Activated CD8-positive, alpha-beta memory T cell treated with anti-CD3 and anti-CD28 coated beads for 36 hours (primary cell): ENCODE results near the gene RAN. TPM values are rescaled to one million over a fixed set of nuclear protein-coding genes. Genes with fewer than 3 reads are reported as not detected.

ENCODE experiments used
- CTCF ChIA-PET: fragments of 350-600 bp; sonication (Branson Sonifier 250); formaldehyde crosslinking; loops from one replicate; lab custom pipeline; 2021; ENCODE audit warnings: antibody characterized with exemption; lab: Charles Lee
- POLR2A ChIA-PET: fragments of 350-600 bp; sonication (Branson Sonifier 250); formaldehyde crosslinking; loops from one replicate; lab custom pipeline; 2021; ENCODE audit warnings: antibody characterized with exemption; lab: Charles Lee
- total RNA-seq, 2 experiments: library from RNA; stranded (reverse); gene quantifications; one replicate each; pipeline ENCODE4 v1.2.3, GENCODE V29; 2021

RAN gene
- total RNA-seq = 1,000 to 10,000 TPM; 2,550 to 2,556 TPM

GRCh38 chr12:130871286-130872178 lies at the start of gene RAN:
TSS of gene RAN (plus strand) at chr12:130872066. CDS start at chr12:130872594, 528 bp downstream.
- ChIA-PET CTCF (interaction anchor here (0.8 to 2.0 kb wide), 4 partner anchors 33 to 234 kb away, joined by 3 to 8 read pairs (median 3); partner anchors contain the start of gene STX2), POLR2A (interaction anchor here (0.6 to 1.3 kb wide), 3 partner anchors 32 to 59 kb away, joined by 3 to 8 read pairs (median 3); no protein-coding TSS in a partner anchor)

DNA sequence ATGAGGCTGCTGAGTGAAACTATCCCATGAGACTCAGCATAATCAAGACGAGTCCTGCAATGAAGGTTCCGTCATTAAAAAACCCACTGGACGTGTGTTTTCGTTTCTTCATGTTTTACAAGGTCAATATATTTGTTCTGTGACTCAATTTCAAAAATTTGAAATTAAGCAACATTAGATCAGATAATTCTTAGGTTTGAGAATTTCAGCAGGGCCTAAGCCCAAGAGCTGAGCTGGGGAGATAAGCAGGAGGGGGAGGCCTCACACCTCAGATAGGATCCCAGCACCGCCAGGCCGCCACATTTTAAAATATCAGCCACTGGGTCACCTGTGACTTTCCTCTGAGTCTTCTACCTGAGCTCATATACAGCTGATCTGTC lies 46.1 kb upstream of the RAN start:
- CTCF ChIA-PET = interaction anchor here (0.7 to 1.2 kb wide), 4 partner anchors 9 to 57 kb away, joined by 3 to 4 read pairs (median 4); no protein-coding TSS in a partner anchor
- POLR2A ChIA-PET = no interaction called here

DNA sequence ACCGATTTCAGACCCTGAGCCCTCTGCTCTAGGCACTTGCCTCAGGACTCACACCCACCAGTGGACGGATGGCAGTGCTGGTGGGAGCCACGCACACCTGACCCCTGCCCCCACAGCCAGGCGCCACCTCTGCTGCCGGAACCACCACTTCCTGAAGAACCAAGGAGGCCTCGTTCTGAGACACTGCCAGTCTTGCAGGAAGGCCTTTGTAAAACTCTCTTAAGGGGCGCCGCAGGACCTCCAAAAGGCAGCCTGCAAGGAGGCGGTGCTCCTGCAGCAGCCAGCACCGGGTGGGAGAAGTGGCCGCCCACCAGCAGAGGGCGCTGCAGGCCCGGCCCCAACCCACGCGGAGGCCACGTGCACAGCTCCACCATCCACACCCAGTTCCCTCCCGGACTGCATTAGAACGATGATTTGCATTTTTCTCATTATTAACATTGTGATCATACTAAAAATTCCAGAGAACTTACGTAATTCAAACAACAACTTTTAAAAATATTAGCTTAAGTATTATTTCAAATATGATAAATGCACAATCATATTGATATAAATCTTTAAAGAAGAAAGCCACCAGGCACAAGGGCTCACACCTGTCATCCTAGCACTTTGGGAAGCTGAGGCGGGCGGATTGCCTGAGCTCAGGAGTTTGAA lies 45.6 kb upstream of the RAN start:
- POLR2A ChIA-PET = no interaction called here
- CTCF ChIA-PET = interaction anchor here (0.6 to 2.1 kb wide), 7 partner anchors 9 to 306 kb away, joined by 3 to 6 read pairs (median 4); no protein-coding TSS in a partner anchor

- ChIA-PET CTCF (interaction anchor here (1.0 to 2.1 kb wide), 3 partner anchors 9 to 305 kb away, joined by 3 to 6 read pairs (median 6); no protein-coding TSS in a partner anchor), POLR2A (no interaction called here)
Observed at GRCh38 chr12:130827432-130827831, 44.4 kb upstream of the RAN start.

DNA sequence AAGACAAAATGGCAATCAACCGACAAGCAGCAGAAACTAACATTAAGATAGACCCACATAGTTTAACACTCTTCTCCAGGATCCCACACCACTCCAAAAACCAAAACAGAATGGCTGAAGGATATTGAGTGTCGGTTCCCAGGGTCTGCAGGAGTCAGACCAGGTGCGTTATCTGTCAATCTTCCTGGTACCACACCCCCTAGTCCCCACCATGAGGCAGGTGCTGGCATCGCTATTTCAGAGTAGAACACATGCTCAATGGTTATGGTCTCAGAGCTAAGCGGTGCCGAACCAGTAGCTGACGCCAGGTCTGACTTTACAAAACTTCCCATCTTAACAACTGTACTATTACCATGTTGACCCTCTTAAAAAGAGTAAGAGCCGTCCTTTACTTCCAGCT lies 43.0 kb upstream of the RAN start:
- ChIA-PET POLR2A (no interaction called here), CTCF (no interaction called here)

DNA sequence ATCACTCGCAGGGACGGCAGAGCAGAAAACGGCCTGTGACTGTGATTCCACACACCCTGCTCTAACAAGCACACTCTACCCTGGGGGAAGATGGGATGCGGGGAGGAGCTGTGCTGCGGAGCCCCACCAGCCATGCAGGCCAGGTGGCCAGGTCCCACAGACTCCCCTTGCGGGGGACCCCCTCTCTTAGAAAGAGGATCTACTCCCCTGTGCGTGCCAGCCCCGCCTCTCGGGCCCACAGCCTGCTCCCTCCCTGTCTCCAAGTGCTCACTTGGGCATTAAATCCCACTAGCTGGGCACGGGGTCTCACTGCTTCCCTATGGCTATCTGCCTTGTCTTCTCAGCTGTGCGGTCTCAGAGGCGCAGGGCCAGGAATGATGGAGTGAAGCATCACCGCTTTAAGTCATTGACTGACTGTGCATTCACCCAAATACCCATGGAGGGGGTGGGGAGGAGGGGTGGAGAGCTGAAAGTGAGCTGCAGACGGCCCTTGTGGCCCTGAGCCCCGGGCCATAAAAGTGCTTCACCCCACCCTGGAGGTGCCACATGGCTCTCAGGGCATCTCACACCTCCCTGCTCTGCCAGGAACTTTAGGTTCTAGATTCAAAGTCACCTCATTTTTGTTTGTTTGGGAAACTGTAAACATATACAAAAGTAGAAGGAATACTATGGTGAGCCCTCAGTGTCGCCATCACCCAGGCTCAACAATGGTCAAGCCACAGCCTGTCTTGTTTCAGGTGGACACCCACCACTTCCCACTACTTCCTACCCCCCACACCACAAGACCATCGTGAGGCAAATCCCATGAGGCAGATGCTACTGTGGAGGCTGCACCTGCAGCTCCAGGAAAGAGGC lies 42.2 kb upstream of the RAN start:
- ChIA-PET CTCF (no interaction called here), POLR2A (no interaction called here)

DNA sequence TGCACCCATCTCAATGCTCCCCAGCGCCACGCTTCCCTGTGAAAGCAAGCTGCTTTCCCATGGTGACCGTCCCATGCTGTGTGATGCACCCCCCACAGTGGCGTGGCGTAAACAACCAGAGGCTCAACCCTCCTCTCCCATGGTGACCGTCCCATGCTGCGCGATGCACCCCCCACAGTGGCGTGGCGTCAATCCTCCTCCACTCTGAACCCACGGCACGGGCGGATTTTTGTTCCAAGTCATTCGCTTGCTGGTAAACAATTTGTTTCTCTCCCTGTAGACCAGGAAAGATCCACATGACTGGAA lies 41.7 kb upstream of the RAN start:
- POLR2A ChIA-PET = no interaction called here
- CTCF ChIA-PET = no interaction called here

DNA sequence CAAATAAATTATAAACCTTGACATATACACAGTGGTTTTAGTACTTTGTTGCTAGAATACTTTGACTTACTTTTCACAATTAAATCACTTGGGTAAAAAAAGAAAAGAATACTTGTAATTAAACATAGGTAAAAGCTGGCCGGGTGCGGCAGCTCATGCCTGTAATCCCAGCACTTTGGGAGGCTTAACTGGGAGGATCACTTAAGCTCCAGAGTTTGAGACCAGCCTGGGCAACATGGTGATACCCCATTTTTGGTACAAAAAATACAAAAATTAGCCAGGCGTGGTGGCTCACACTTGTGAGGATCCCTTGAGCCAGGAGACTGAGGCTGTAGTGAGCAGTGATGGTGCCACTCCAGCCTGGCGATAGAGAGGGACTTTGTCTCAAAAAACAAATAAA lies 40.6 kb upstream of the RAN start:
- ChIA-PET POLR2A (no interaction called here), CTCF (no interaction called here)

DNA sequence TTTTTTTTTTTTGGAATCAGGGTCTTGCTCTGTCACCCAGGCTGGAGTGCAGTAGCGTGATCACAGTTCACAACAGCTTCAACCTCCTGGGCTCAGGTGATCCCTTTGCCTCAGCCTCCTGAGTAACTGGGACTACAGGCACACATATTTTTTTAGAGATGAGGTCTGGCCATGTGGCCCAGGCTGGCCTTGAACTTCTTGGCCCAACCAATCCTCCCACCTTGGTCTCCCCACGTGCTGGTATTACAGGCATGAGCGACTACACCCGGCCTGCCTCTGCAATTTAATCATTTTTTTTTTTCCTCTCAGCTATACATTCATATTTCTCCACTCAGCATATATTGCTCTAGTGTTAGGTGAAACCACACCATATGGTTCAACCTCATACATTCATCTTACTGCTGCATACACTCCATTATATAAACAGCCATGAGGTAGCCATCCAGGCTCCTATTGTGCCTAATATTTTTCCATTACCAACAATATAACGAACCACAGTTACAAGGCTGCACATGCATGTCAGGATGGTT lies 39.9 kb upstream of the RAN start:
- ChIA-PET POLR2A (no interaction called here), CTCF (no interaction called here)

- CTCF ChIA-PET = no interaction called here
- POLR2A ChIA-PET = no interaction called here
Observed at GRCh38 chr12:130832561-130833209, 39.2 kb upstream of the RAN start.

DNA sequence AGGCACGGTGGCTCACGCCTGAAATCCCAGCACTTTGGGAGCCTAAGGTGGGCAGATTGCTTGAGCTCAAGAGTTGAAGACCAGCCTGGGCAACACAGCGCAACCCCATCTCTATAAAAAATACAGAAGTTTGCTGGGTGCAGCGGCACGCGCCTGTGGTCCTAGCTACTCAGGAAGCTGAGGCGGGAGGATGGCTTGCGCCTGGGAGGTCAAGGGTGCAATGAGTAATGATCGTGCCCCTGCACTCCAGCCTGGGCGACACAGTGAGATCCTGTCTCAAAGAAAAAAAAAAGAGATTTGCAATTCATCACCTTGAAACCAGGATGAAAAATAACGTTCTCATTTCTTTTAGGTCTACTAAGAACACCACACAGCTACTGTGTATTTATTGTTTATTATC lies 36.9 kb upstream of the RAN start:
- ChIA-PET POLR2A (no interaction called here), CTCF (interaction anchor here (1.0 to 1.4 kb wide), 2 partner anchors 9 to 36 kb away, joined by 3 read pairs; no protein-coding TSS in a partner anchor)

DNA sequence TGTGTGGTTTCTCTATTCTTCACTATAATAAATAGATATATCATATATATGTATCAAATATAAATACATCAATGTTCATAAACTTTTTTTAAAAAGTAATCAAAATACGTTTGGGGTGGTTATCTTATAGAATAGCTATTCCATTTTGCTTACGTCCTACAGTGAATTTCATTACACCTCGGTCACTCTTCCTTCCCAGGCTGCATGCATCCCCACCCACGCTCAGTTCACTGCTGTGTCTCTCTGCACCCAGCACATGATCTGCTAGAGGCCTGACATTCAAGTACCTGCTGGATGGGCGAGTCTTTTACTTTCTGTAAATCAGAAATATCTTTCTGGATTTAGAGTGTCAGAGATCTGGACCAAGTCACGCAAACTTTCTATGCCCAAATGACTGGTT lies 36.4 kb upstream of the RAN start:
- CTCF ChIA-PET = interaction anchor here (1.0 to 1.4 kb wide), 3 partner anchors 10 to 35 kb away, joined by 3 read pairs; no protein-coding TSS in a partner anchor
- POLR2A ChIA-PET = no interaction called here

- POLR2A ChIA-PET = no interaction called here
- CTCF ChIA-PET = interaction anchor here (1.3 to 2.3 kb wide), 2 partner anchors 11 to 32 kb away, joined by 6 to 8 read pairs; no protein-coding TSS in a partner anchor
Observed at GRCh38 chr12:130838284-130838950, 33.4 kb upstream of the RAN start.

- ChIA-PET POLR2A (interaction anchor here (0.9 kb wide), 1 partner anchor 32 kb away, joined by 8 read pairs; no protein-coding TSS in a partner anchor), CTCF (interaction anchor here (1.3 to 2.3 kb wide), 2 partner anchors 12 to 31 kb away, joined by 6 to 8 read pairs; no protein-coding TSS in a partner anchor)
Observed at GRCh38 chr12:130838951-130839769, 32.7 kb upstream of the RAN start, which contains the start of gene STX2. TSS of gene STX2 (minus strand) at chr12:130839250. CDS start at chr12:130839099, 151 bp downstream.

DNA sequence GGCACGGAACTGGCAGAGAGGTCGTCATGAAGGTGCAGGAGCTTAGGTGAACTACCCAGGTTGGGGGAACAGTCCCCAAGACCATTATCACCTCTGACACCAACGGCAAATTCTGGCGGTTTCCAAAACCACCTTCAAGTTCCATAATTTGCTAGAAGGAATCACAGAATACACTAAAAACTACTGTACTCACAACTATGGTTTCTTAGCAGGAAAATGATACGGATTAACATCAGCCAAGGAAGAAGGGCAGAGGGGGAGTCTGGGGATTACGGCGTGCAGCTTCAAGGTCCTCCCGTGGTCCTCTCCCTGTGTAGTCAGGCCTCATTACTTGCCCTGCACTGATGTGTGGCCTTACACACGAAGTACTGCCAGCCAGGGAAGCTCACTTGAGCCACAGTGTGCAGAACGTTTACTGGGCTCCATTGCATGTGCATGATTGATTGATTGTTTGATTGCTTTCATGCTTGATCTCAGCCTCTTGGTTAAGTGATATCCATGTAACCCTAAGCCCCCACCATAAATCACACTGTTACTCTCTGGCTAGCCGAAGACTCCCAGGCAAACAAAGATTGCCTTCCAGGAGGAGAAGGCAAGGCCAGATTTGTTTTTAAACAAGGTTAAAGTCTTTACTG lies 32.0 kb upstream of the RAN start:
- ChIA-PET CTCF (interaction anchor here (2.3 kb wide), 1 partner anchor 31 kb away, joined by 8 read pairs; no protein-coding TSS in a partner anchor), POLR2A (interaction anchor here (0.9 kb wide), 1 partner anchor 31 kb away, joined by 8 read pairs; no protein-coding TSS in a partner anchor)

GRCh38 chr12:130846369-130846768 lies 25.5 kb upstream of the RAN start:
- CTCF ChIA-PET = no interaction called here
- POLR2A ChIA-PET = no interaction called here
